Measurements from ENCODE around the gene PPP1R26. TPM values are rescaled to one million over a fixed set of nuclear protein-coding genes. Genes with fewer than 3 reads are reported as not detected.

PPP1R26 gene
- total and polyA plus RNA-seq, 2 experiments from 2014 or later, result 15.0 to 15.6 TPM

- Histone ChIP-seq H3K9me3 (ENCODE audit: low read depth) (no peaks in the 10 kb centered on the region), H3K27me3 (no peaks in the 10 kb centered on the region), H4K20me1 (ENCODE audit: insufficient read depth, poor library complexity, severe bottlenecking) (peaks cover 6% of the 10 kb centered on the region), H3K27ac (peak overlapping the region; percentile 86), H3K4me1 (ENCODE audit: insufficient read depth) (peaks cover 7% of the 10 kb centered on the region), H3K79me2 (peaks cover 35% of the 10 kb centered on the region), H3K4me2 (peak overlapping the region; percentile 93), H2AFZ (peak overlapping the region; percentile 52), H3K9me2 (replicated peaks; ENCODE audit: insufficient read depth) (no peaks in the 10 kb centered on the region), H3K4me3 (peak overlapping the region; percentile 72), H3K36me3 (replicated peaks; ENCODE audit: insufficient read depth, low read depth) (no peaks in the 10 kb centered on the region)
- no peak for DNase-seq (ENCODE audit: low spot score)
- TF ChIP-seq, protein P1, sequence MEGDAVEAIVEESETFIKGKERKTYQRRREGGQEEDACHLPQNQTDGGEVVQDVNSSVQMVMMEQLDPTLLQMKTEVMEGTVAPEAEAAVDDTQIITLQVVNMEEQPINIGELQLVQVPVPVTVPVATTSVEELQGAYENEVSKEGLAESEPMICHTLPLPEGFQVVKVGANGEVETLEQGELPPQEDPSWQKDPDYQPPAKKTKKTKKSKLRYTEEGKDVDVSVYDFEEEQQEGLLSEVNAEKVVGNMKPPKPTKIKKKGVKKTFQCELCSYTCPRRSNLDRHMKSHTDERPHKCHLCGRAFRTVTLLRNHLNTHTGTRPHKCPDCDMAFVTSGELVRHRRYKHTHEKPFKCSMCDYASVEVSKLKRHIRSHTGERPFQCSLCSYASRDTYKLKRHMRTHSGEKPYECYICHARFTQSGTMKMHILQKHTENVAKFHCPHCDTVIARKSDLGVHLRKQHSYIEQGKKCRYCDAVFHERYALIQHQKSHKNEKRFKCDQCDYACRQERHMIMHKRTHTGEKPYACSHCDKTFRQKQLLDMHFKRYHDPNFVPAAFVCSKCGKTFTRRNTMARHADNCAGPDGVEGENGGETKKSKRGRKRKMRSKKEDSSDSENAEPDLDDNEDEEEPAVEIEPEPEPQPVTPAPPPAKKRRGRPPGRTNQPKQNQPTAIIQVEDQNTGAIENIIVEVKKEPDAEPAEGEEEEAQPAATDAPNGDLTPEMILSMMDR (IDR thresholded peaks at IDR 0.05; ENCODE audit: poor library complexity), result no peak
- no peak for TF ChIP-seq EZH2phosphoT487 (IDR thresholded peaks at IDR 0.05; ENCODE audit: low read depth, severe bottlenecking, unreplicated experiment)
- no peak for TF ChIP-seq EZH2 (IDR thresholded peaks at IDR 0.05; ENCODE audit: borderline replicate concordance)
- WGBS (ENCODE audit: low lambda C conversion rate, missing lambda C conversion rate), result 35% methylated on average over 11 of the region's 11 CpGs
Observed at GRCh38 chr9:135480940-135481310, 1.3 kb downstream of the PPP1R26 start.

DNA sequence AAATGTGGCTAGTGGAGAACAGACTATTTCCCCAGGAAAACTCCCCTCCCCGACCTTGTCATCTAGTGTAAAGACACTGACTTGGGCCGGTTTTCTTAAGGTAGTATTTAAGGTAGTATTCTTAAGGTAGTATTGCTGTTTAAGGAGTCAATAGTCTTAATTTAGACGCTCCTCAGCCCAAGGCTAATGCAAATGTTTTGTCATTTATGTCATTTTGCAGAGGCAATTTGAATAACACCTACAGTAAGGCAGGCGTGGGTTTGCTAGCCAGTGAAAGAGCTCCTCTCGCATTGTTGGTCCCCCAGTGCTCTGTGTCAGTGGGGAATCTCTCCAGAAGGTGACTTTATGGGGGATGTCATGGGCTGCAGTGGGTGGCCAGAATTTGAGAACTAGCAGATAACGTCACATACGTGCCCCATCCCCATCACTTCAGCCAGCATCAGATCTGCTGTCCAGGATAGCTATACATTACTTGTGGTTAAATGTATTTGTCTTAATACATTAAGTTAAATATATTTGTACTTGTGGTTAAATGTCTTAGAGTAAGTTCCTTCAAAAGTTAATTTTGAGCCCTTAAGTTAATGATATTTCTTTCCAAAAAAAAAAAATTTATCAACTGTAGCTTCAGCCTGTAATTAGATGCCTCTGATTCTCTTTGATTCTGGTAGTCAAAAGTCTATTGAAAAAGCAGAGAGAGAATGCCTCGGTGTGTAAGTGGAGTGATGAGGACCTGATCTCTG is 2.6 kb downstream of the PPP1R26 start:
- H3K27ac ChIP-seq, result no peak overlapping the region
- DNase-seq (ENCODE audit: low spot score), result no peak
- H3K27me3 ChIP-seq, result no peaks in the 10 kb centered on the region
- no peak overlapping the region for H3K4me2 ChIP-seq
- no peaks in the 10 kb centered on the region for H3K9me2 ChIP-seq (replicated peaks; ENCODE audit: insufficient read depth)
- H3K36me3 ChIP-seq (replicated peaks; ENCODE audit: insufficient read depth, low read depth), result no peaks in the 10 kb centered on the region
- no peak overlapping the region for H3K4me3 ChIP-seq
- no peaks in the 10 kb centered on the region for H3K9me3 ChIP-seq (ENCODE audit: low read depth)
- TF ChIP-seq, protein P1 (IDR thresholded peaks at IDR 0.05; ENCODE audit: poor library complexity), result no peak
- TF ChIP-seq EZH2phosphoT487 (IDR thresholded peaks at IDR 0.05; ENCODE audit: low read depth, severe bottlenecking, unreplicated experiment), result no peak
- no peak for TF ChIP-seq EZH2 (IDR thresholded peaks at IDR 0.05; ENCODE audit: borderline replicate concordance)
- peaks cover 6% of the 10 kb centered on the region for H4K20me1 ChIP-seq (ENCODE audit: insufficient read depth, poor library complexity, severe bottlenecking)
- WGBS (ENCODE audit: low lambda C conversion rate, missing lambda C conversion rate), result 76% methylated on average over 8 of the region's 8 CpGs
- H3K79me2 ChIP-seq, result peaks cover 34% of the 10 kb centered on the region
- H3K4me1 ChIP-seq (ENCODE audit: insufficient read depth), result peaks cover 7% of the 10 kb centered on the region
- no peak overlapping the region for H2AFZ ChIP-seq

DNA sequence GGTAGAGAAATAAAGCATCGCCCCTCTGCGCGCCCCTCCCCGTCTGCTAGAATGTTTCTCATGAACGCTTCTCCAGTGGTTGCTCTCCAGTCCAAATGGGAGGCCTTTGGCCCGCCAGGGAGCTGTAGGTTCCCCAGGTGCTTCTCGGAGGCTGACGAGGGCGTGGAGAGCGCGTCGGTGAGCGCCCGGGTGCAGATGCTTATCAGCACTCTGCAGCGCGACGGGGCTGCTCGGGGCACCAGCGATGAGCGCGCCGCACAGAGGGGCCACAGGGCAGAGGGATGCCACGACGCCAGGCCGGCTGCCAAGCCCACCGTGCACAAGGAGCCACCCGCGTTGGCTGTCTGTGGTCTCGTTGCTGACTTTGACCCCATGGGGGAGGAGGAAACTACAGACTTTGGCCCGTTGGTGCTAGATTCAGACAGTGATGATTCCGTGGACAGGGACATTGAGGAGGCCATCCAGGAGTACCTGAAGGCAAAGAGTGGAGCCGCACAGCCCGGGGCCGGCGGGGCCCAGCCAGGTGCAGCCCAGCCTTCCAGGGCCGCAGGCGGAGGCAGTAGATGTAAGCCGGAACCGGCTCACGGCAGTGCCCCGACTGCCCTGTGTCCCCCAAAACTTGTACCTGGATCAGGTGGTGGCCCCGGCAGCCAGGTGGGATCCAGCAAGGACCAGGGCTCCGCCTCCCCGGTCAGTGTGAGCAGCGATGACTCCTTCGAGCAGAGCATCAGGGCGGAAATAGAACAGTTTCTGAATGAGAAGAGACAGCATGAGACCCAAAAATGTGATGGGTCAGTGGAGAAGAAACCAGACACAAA is 5.1 kb downstream of the PPP1R26 start:
- H3K4me1 ChIP-seq (ENCODE audit: insufficient read depth), result peaks cover 5% of the 10 kb centered on the region
- no peak overlapping the region for H2AFZ ChIP-seq
- 98% methylated on average over 47 of the region's 47 CpGs for WGBS (ENCODE audit: low lambda C conversion rate, missing lambda C conversion rate)
- H3K4me3 ChIP-seq, result no peak overlapping the region
- H3K4me2 ChIP-seq, result no peak overlapping the region
- no peaks in the 10 kb centered on the region for H3K36me3 ChIP-seq (replicated peaks; ENCODE audit: insufficient read depth, low read depth)
- no peak overlapping the region for H3K27ac ChIP-seq
- H3K9me2 ChIP-seq (replicated peaks; ENCODE audit: insufficient read depth), result no peaks in the 10 kb centered on the region
- H4K20me1 ChIP-seq (ENCODE audit: insufficient read depth, poor library complexity, severe bottlenecking), result peaks cover 4% of the 10 kb centered on the region
- H3K9me3 ChIP-seq (ENCODE audit: low read depth), result no peaks in the 10 kb centered on the region
- TF ChIP-seq, protein P1 (IDR thresholded peaks at IDR 0.05; ENCODE audit: poor library complexity), result no peak
- no peak for TF ChIP-seq EZH2 (IDR thresholded peaks at IDR 0.05; ENCODE audit: borderline replicate concordance)
- no peak for TF ChIP-seq EZH2phosphoT487 (IDR thresholded peaks at IDR 0.05; ENCODE audit: low read depth, severe bottlenecking, unreplicated experiment)
- H3K27me3 ChIP-seq, result no peaks in the 10 kb centered on the region
- peaks cover 27% of the 10 kb centered on the region for H3K79me2 ChIP-seq
- no peak for DNase-seq (ENCODE audit: low spot score)

Data from hepatocyte (in vitro differentiated cells).